NCI-H1092 treated with DMSO at 0.1 percent for 48 hours (cell line): ENCODE results near the gene CELF6.

Experiments used
- DNase-seq: peaks from one replicate; lab custom pipeline; 2025; lab: John Stamatoyannopoulos, UW

The CELF6 gene

GRCh38 chr15:72319985-72320671, at the start of gene CELF6:
TSS of gene CELF6 (minus strand) at chr15:72320157. CDS start at chr15:72319874, 283 bp downstream.
- DNase-seq, result peak; percentile 86

- no peak for DNase-seq
Measured at GRCh38 chr15:72368899-72369298, 48.9 kb upstream of the CELF6 start.

GRCh38 chr15:72368325-72368724, 48.4 kb upstream of the CELF6 start:
- no peak for DNase-seq

GRCh38 chr15:72365844-72366243, 45.9 kb upstream of the CELF6 start:
- no peak for DNase-seq

GRCh38 chr15:72361176-72361575, 41.2 kb upstream of the CELF6 start:
- no peak for DNase-seq

DNA sequence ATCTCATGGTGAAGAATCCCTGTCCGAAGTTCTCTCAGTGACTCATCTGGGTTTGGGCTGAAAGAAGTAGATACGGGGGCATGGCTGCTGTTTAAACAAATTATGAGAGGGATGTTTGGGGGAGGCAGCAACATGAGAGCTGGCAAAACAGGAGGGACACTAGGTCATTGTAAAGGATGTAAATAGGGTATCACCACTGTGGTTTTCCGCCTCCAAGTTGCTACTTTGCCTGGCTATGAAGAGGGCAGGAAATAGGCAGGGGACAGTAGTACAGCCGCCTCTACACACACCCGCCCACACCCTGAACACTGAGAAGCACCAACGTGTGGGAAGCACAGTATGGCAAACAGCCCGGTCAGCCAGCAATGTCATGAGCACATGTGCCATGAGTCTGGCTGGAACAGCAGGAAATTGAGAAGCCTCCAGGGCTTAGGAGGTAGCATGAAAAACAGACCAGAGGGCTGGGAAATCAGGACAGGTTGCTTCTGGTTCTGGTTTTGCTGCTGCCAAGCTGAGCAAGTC, 38.8 kb upstream of the CELF6 start:
- no peak for DNase-seq

DNA sequence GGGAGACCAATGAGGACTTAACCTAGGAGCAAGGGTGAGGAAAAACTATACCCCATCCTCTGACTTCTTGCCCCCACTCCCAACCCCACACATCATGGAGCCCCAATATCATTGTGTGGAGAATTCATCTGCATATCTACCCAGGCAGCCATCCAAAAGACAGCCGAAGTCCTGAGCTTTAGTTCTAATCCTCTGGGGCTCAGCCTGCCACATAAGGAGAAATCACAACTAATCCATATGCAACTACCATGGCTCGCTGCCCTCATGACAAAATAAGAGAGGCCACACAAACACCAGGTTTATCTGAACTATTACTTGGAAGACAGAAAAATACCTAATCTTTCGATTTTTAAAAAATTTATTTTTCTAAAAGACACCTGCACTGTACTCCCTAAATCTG, 38.2 kb upstream of the CELF6 start:
- no peak for DNase-seq

GRCh38 chr15:72354496-72354895, 34.5 kb upstream of the CELF6 start:
- DNase-seq, result no peak

- DNase-seq, result no peak
Measured at GRCh38 chr15:72353266-72353665, 33.3 kb upstream of the CELF6 start.

- no peak for DNase-seq
Measured at GRCh38 chr15:72345806-72346205, 25.8 kb upstream of the CELF6 start.

- DNase-seq, result no peak
Measured at GRCh38 chr15:72345280-72345679, 25.3 kb upstream of the CELF6 start.

- DNase-seq, result no peak
Measured at GRCh38 chr15:72344602-72345001, 24.6 kb upstream of the CELF6 start.

DNA sequence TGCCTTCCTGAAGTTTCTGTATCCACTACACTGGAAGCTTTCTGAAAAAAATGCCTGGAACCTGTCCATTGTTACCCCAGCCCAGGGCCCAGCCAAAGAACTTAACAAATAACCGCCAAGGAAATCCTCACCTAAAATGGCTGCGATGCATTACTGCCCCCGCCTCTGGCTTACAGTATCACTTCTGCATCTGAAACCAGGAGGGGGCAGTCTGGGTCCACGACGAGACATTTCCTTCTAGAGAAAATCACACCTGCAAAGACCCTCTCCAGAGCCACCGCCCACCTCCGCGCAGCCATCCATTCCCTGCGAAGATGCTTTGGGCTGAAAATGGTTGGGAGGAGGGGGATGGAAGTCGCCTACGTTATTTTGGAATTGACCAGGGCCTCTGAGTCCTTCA, 22.4 kb upstream of the CELF6 start:
- no peak for DNase-seq

DNA sequence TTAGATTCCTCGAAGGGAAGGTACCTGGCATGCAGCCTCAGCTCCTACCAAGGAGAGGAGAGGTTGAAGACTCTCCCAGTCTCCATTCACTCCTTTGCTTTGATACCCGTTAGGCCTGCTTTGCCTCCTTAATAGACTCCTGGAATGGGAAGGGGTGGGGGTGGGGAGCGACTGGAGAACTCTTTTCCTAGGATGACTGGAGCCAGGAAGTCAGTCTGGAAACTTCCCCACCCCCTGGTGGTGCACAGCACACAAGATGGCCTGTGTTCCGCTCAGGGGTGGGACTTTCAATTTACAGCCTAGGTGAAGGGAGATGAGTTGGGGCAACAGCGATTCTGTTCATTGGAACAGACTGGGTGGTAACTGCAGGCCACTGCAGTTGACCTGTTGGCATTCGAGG, 21.4 kb upstream of the CELF6 start:
- no peak for DNase-seq

GRCh38 chr15:72340366-72340765, 20.4 kb upstream of the CELF6 start:
- no peak for DNase-seq

- DNase-seq, result peak; percentile 38
Measured at GRCh38 chr15:72339777-72340177, 19.8 kb upstream of the CELF6 start.

DNA sequence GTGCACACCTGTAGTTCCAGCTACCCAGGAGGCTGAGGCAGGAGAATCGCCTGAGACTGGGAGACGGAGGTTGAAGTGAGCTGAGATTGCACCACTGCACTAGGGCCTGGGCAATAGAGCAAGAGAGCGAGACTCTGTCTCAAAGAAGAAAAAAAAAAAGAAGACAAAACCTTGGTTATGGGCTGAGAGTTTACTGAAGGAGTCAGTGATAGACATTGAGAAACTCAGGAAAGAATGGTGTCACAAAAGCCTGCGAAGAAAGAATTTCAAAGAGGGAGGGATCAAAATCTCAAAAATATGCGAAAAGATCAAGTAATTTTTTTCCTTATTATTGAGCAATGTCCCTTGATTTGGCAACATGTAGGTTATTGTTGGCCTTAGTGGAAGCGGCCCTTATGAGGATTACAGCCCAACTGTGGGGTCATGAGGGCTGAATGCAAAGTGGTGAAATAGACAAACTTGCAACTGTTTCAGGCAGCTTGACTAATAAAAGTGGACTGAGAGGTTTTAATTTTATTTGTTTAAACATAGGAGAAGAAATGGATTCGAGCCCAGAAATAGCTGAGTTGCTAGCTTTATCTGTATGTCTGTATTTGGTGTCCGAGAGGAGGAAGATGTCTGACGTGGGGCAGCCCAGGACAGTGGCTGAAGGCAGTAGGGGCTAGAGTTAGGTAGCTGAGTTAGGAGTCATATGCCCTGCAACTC, 18.8 kb upstream of the CELF6 start:
- no peak for DNase-seq

- DNase-seq, result no peak
Measured at GRCh38 chr15:72338148-72338547, 18.2 kb upstream of the CELF6 start.

DNA sequence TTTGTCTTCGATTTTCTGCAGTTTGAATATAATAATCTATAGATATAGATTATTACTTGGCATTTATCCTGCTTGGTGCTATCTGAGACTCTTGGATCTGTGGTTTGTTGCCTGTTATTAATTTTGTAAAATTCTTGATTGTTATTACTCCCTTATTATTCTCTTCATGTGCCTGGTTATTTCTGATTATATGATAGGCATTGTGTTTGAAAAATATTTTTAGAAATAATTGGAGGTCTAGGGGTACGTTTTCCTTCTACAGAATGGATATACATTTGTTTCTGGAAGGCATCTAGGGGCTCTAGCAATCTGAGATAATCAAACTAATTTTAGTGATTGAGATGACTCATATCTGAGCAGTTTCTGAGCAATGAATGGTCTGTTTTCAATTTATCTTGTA, 14.9 kb upstream of the CELF6 start:
- DNase-seq, result no peak

DNA sequence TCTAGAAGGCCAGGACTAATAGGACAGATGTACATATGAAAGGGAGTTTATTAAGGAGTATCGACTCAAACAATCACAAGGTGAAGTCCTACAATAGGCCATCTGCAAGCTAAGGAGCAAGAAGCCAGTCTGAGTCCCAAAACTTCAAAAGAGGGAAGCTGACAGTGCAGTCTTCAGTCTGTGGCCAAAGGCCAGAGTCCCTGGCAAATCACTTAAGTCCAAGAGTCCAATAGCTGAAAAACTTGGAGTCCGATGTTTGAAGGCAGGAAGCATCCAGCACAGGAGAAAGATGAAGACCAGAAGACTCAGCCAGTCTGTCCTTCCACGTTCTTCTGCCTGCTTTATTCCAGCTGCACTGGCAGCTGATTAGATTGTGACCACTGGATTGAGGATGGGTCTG, 11.1 kb upstream of the CELF6 start:
- no peak for DNase-seq

- no peak for DNase-seq
Measured at GRCh38 chr15:72323752-72324151, 3.8 kb upstream of the CELF6 start.

GRCh38 chr15:72319360-72319984, 485 bp downstream of the CELF6 start:
- no peak for DNase-seq

- DNase-seq, result no peak
Measured at GRCh38 chr15:72318408-72318942, 1.5 kb downstream of the CELF6 start.
